ENCODE results near the gene ISL2. TPM values are rescaled to one million over a fixed set of nuclear protein-coding genes. Genes with fewer than 3 reads are reported as not detected.

ISL2 gene
- total and polyA plus RNA-seq, 2 of the 4 experiments (the other 2 are of a cell fraction), result 1.3 to 3.6 TPM

- no peak for TF ChIP-seq ELK1 (IDR thresholded peaks at IDR 0.05; ENCODE audit: borderline replicate concordance, low read depth, low read length)
- TF ChIP-seq MXI1 (IDR thresholded peaks at IDR 0.05; ENCODE audit: borderline replicate concordance, low read depth, low read length), result no peak
- no peak for TF ChIP-seq RFX5 (IDR thresholded peaks at IDR 0.05; ENCODE audit: low read depth, low read length)
- TF ChIP-seq BHLHE40 (IDR thresholded peaks at IDR 0.05; ENCODE audit: low read depth, low read length), result no peak
- no peak for TF ChIP-seq MAFK (IDR thresholded peaks at IDR 0.05; ENCODE audit: low read depth, low read length)
- TF ChIP-seq CEBPB (IDR thresholded peaks at IDR 0.05; ENCODE audit: low read depth, low read length), result no peak
- TF ChIP-seq RCOR1 (IDR thresholded peaks at IDR 0.05; ENCODE audit: insufficient replicate concordance, low read length), result no peak
- no peak for TF ChIP-seq RAD21 (IDR thresholded peaks at IDR 0.05; ENCODE audit: low read length)
- no peak for TF ChIP-seq SMC3 (IDR thresholded peaks at IDR 0.05; ENCODE audit: low read depth, low read length)
- TF ChIP-seq CHD1 (IDR thresholded peaks at IDR 0.05; ENCODE audit: low read depth, low read length), result no peak
- TF ChIP-seq FOS (IDR thresholded peaks at IDR 0.05; ENCODE audit: low read depth, low read length), result no peak
- TF ChIP-seq, protein P1, sequence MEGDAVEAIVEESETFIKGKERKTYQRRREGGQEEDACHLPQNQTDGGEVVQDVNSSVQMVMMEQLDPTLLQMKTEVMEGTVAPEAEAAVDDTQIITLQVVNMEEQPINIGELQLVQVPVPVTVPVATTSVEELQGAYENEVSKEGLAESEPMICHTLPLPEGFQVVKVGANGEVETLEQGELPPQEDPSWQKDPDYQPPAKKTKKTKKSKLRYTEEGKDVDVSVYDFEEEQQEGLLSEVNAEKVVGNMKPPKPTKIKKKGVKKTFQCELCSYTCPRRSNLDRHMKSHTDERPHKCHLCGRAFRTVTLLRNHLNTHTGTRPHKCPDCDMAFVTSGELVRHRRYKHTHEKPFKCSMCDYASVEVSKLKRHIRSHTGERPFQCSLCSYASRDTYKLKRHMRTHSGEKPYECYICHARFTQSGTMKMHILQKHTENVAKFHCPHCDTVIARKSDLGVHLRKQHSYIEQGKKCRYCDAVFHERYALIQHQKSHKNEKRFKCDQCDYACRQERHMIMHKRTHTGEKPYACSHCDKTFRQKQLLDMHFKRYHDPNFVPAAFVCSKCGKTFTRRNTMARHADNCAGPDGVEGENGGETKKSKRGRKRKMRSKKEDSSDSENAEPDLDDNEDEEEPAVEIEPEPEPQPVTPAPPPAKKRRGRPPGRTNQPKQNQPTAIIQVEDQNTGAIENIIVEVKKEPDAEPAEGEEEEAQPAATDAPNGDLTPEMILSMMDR (conservative IDR thresholded peaks at IDR 0.05; ENCODE audit: low read depth, low read length), result no peak
- no peak for TF ChIP-seq MAZ (IDR thresholded peaks at IDR 0.05; ENCODE audit: borderline replicate concordance, low read depth, low read length)
- intact Hi-C loops (cut with micrococcal nuclease), result no loop called here
- 100% methylated on average over 2 of the region's 4 CpGs; no CpG with 5 or more reads in 1 of the 2 experiments for WGBS, 2 experiments (ENCODE audit: extremely low coverage in 2 of 2, insufficient read length in 1 of 2)
- no peak overlapping the region for H2AFZ ChIP-seq (replicated peaks; ENCODE audit: low read length, poor library complexity)
- POLR2A ChIA-PET (ENCODE audit: unreplicated experiment), result no interaction called here
- H3K56ac ChIP-seq (ENCODE audit: extremely low read depth, insufficient read depth, low read length), result no peak overlapping the region
- H3K4me1 ChIP-seq (ENCODE audit: control insufficient read depth, insufficient read depth, low read length), result no peaks in the 10 kb centered on the region
- H2BK5ac ChIP-seq (ENCODE audit: low read depth, low read length, poor library complexity, severe bottlenecking), result no peak overlapping the region
- H3K9ac ChIP-seq (ENCODE audit: low read depth, low read length), result no peak overlapping the region
- dilution Hi-C loops (cut with HindIII; ENCODE audit: low sequenced_read_pairs, unreplicated experiment), result no loop called here
- H3K9me1 ChIP-seq (ENCODE audit: insufficient read depth, low read length), result no peaks in the 10 kb centered on the region; the same call in 1 of the 2 replicates
- ATAC-seq (ENCODE audit: low read depth) (no peak), DNase-seq (no peak)
- H4K8ac ChIP-seq (ENCODE audit: low read depth in 2 of 2, low read length in 2 of 2), result no peak overlapping the region
- H4K5ac ChIP-seq (ENCODE audit: low read depth, low read length), result no peak overlapping the region
- no peaks in the 10 kb centered on the region; the same call in 1 of the 2 replicates for H3K36me3 ChIP-seq (ENCODE audit: control insufficient read depth, insufficient read depth, low read length)
- H3K9me3 ChIP-seq (ENCODE audit: control insufficient read depth, insufficient read depth, low read length), result no peaks in the 10 kb centered on the region
- H3K4me2 ChIP-seq (ENCODE audit: low read depth, low read length), result no peak overlapping the region
- no peak overlapping the region for H2AK5ac ChIP-seq (ENCODE audit: low read depth, low read length)
- no peaks in the 10 kb centered on the region for H3K27me3 ChIP-seq (ENCODE audit: control insufficient read depth, insufficient read depth, low read length)
- no peak overlapping the region for H2BK15ac ChIP-seq (ENCODE audit: low read depth, low read length)
- no peak overlapping the region for H4K91ac ChIP-seq (ENCODE audit: insufficient read depth, low read depth, low read length)
- no peak overlapping the region for H3K4me3 ChIP-seq (ENCODE audit: insufficient read depth, low read depth, low read length)
- H3K27ac ChIP-seq (ENCODE audit: insufficient read depth, low read length), result no peak overlapping the region
- no peak overlapping the region for H2AK9ac ChIP-seq (replicated peaks; ENCODE audit: low read depth, low read length, poor library complexity)
- H3K79me1 ChIP-seq (ENCODE audit: low read depth in 1 of 2, low read length in 2 of 2), result no peaks in the 10 kb centered on the region
- BruUV-seq (replicated peaks), result no TSS peak
- no peak overlapping the region for H3K4ac ChIP-seq (ENCODE audit: low read depth, low read length)
- no peak overlapping the region for H2BK120ac ChIP-seq (ENCODE audit: low read depth, low read length)
- H3K14ac ChIP-seq (replicated peaks; ENCODE audit: low read depth, low read length), result no peak overlapping the region
- no peak overlapping the region for H2BK20ac ChIP-seq (ENCODE audit: low read depth, low read length)
- no peak overlapping the region for H3K18ac ChIP-seq (ENCODE audit: low read depth, low read length)
- CTCF ChIA-PET, result no interaction called here
- in situ Hi-C loops (cut with MboI; ENCODE audit: low sequenced_read_pairs), result no loop called here
- H3K23ac ChIP-seq (ENCODE audit: low read depth, low read length), result no peak overlapping the region
- no peaks in the 10 kb centered on the region for H4K20me1 ChIP-seq (ENCODE audit: insufficient read depth, low read length)
These were observed 44.8 kb downstream of the ISL2 start for GRCh38 chr15:76381366-76381765.
